HG02852 (cell line): Measurements from ENCODE around the gene AKNA.

ENCODE experiments used
- ATAC-seq: cut with Tn5 transposase; IDR thresholded peaks from one replicate; pipeline ENCODE4 v1.9.1; 2021; ENCODE audit warnings: mild to moderate bottlenecking, moderate library complexity; ENCODE audit not compliant: unreplicated experiment

The AKNA gene

DNA sequence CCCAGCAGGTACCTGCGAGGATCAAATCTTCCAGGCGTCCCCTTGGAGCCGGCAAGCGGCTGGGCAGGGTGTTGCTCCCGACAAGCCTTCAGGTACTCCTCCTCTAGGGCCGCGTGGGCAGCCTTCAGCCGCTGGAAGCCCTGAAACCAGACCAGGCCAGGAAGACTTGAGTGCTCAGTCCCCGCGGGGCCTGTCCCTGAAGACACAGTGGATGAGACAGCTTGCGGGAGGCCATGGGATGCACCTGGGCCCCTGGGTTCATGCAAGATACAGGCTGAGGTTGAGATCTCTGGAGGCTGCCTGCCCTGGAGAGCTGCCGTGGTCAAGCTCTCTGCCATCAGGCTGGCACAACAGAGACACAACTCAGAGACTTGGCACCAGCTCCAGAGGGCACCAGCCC lies 25.4 kb downstream of the AKNA start:
- ATAC-seq: no peak

DNA sequence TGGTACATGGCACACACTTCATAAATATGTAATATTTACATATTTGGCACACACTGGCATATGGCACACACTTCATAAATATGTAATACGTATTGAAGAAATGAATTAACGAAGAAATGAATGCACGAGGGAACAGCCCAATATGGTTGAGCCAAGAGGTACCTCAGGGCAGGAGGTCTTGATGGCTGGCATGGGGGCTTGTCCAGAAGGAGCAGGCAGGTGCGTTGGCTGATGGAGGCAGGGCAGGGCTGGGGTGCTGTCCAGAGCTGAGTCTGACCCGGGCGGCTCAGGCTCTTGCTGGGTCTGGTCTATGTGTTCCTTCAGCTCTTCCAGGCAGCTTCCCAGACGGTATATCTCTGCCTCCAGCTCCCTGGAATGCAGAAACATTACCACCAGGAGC lies 26.2 kb downstream of the AKNA start:
- ATAC-seq: no peak

- no peak for ATAC-seq
These were observed 28.0 kb downstream of the AKNA start for GRCh38 chr9:114359801-114360200.

- no peak for ATAC-seq
These were observed 29.9 kb downstream of the AKNA start for GRCh38 chr9:114357911-114358328.

DNA sequence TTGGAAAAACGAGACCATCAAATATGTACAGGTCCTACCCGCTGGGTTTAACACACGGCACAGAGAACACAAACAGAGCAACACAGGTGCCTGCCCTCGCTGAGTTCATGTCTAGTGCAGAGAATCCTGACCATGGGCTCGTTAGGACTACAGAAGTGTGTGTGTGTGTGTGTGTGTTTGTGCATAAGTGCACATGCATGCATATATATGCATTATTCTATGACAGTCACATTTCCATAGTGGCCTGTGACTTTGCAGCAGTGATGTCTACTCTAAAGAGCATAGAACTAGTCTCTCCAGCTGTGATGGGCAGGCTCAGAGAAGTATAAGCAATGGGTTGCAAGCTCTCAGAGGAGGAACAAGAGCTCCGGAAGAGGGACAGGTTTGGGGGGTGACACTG lies 30.4 kb downstream of the AKNA start:
- no peak for ATAC-seq

DNA sequence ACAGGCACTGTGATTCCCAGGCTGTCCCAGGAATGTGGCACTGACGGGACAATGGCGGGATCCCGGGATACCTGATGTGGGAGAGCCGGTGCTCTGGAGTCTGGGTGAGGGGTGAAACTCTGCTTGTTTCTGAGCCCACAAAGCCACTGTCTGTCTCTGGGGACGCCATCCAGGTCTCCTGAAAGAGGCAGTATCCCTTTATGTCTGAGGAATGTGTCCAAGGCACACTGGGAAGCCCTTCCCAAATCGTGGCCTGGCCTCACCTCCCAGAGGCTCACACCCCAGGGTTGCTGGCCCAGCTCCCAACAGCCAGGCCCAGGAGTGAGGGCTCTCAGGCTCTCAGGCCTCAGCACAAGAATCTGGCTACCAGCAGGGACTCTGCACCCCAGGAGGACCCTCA lies 31.0 kb downstream of the AKNA start:
- no peak for ATAC-seq

- ATAC-seq: no peak
These were observed 32.0 kb downstream of the AKNA start for GRCh38 chr9:114355821-114356220.

DNA sequence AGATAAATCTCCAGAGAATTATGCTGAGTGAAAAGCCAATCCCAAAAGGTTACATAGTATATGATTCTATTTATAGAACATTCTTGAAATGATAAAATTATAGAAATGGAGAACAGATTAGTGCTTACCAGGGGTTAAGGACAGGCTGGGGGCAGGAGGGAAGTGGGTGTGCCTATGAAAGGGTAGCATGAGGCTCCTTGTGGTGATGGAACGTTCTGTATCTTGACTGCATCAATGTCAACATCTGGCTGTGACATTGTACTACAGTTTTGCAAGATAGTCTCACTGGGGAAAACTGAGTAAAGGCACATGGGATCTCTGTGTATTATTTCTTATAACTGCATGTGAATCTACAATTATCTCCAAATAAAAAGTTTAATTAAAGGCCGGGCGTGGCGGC lies 35.9 kb downstream of the AKNA start:
- ATAC-seq: no peak

GRCh38 chr9:114350636-114351401 lies 37.0 kb downstream of the AKNA start:
- no peak for ATAC-seq

DNA sequence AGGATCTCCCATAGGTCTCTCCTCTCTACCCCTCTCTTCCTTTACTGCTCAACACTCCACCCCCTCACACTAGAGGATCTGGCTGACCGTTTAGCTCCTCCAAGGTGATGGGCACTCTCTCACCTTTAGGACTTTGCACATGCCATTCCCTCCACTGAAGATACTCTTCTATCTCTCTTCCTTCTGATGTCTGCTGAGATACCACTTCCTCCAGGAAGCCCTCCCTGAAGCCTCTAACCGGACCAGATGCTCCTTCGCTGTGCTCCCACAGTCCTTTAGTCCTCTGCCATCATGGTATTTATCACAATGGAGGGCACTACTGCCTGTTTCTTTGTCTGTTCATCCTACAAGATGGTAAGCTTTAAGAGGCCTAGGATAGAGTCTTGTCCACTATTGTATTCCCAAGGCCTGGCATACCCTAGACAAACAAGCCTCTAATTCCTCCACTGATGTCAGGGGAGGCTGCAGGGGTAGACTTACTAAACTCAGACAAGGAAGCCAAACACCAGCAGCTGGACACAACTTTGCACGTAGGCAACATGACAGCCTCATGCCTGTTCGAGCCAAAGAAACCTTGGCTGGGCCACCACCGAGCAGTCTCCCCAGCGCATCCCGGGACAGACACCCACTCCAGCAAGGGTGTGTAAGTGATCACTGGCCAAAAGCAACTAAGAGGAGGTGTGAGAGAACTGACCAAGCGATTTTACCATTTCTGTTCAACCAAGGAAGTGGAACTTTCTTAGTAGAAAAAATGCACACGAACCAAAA lies 37.9 kb downstream of the AKNA start:
- no peak for ATAC-seq

DNA sequence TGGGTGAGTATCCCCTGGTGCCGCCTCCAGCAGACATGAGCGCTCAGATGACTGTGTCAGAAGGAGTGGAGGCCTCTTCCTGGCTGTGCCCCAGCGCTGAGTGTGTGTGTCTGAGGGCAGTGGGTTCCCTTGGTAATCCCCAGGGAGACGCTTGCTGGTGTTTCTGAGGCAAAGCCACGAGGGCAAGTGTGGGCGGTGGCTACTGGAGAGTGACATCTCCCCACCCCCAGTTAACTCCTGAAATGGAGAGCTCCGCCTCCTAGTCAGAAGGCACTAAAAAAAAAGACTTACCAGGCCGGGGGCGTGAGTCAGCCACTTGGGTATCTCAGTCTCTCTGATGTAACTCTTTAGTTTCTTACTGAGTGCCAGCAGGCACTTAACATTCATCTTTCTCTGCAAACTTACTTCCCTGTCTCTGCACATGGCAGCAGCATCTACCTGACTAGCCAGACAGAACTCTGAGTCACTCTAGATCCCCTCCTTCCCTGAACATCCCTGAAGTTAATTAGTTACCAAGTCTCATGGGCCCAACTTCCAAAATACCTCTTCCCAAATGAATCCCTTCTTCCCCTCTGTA lies 38.8 kb downstream of the AKNA start:
- peak; percentile 82 for ATAC-seq

GRCh38 chr9:114348261-114348905 lies 39.4 kb downstream of the AKNA start:
- ATAC-seq: no peak

- ATAC-seq: no peak
These were observed 40.1 kb downstream of the AKNA start for GRCh38 chr9:114347675-114348074.

- no peak for ATAC-seq
These were observed 41.6 kb downstream of the AKNA start for GRCh38 chr9:114346146-114346545.

- no peak for ATAC-seq
These were observed 42.2 kb downstream of the AKNA start for GRCh38 chr9:114345493-114346065.

GRCh38 chr9:114344692-114345091 lies 43.1 kb downstream of the AKNA start:
- no peak for ATAC-seq

DNA sequence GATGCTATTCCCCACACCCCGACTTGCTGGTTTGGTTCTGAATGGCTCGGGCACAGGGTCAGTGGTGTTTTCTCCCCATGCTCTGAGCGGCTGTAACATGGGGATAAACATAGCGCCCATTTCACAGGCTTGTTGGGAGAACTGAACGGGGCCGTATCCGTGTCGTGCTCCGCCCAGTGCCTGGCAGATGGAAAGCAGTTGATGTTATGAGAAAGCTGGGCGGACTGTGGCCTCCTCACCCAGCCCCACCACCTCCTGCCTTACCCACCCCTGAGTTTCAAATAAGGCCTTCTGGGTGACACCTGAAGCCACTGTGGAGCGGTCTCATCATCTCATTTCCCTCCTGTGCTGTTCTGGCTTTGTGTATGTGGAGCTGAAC lies 43.6 kb downstream of the AKNA start:
- ATAC-seq: no peak

GRCh38 chr9:114343471-114344187 lies 44.2 kb downstream of the AKNA start:
- ATAC-seq: no peak

DNA sequence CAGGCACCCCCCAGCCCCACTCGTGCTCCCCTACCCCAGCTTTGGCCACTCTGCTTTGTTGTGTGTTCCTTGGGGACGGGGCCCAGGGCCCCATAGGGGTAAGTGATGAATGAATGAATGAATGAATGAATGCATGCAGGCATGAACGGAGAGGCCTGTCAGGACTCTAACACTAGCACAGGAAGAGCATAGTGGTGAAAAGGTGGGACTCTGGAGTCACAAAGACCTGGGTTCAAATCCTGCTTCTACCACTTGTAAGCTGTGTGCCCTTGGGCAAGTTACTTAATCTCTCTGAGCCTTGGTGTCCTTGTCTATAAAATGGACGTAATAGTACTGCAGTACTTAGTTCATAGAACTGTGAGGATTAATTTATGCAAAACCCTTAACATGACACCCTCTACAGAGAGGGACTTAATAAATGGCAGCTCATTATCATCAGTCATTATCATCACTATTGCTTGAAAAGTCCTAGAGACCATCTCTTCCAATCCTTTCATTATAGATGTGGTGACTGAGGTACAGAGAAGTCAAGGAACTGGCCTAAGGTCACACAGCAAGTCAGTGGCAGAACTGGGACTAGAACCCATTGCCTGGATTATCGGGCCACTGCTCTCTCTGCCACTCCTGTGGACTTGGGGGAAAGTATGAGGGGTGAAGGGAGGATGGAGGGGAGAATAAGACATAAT lies 44.9 kb downstream of the AKNA start:
- no peak for ATAC-seq

DNA sequence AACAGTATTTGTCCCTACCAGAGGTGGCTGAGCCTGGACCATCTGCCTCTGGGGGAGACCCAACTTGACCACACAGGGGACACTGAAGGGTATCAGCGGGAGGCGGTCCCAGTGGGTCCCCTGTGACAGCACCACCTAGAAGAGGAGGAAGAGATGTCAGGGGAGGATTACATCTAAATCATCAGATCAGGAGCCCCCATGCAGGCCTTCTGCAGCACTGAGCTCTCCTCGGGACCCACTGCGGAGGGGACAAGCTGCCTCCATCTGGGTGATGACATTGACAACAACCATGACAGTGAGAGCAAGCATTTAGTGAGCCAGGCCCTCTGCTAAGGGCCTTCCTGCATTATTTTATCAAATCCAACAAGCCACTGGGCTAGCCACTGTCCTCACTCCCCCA lies 45.8 kb downstream of the AKNA start:
- ATAC-seq: no peak
